GM19240 (cell line): ENCODE results near the gene FOXD3.
"Not testable (repeated sequence)": the region's sequence is repeated elsewhere in the genome, so short reads cannot be mapped to it uniquely, and the experiment has no call there.

Experiments
- DNase-seq: peaks from one replicate; pipeline ENCODE4 v3.0.0; 2011; ENCODE audit warnings: low spot score; ENCODE audit not compliant: insufficient read length

Gene FOXD3

DNA sequence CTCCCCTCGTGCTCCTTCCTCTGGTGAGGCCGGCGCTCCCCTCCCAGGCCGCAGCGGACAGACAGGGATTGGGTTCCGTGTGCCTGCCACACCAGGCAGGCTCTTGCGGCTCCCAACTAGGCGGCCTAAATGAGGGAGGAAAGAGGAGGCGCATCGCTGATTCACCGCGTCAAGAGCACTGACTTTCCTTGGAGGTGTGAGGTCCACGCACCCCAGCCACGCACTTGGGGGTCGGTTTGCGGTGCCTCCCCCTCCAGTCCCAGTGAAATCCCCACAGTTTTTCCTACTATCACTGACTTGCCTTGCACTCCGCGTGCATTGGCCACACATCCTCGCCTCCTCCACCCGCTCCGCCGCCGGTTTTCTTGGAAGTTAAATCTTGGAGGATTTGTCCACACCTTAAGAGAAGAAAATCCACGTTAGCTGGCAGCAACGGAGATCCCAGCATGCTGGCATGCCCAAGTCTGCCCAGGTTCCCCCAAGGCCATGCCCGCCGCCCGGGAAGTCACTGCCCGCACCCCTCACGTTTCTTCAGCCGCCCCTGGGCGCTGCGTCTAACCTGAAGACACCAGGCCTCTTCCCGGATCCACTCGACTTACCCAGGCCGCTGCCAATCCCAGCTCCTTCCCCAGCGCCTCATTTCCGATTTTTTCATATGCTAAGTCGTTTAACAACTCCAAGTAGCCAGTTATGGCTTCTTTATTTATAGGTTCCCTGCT is 1.1 kb upstream of the FOXD3 start:
- no peak for DNase-seq

DNA sequence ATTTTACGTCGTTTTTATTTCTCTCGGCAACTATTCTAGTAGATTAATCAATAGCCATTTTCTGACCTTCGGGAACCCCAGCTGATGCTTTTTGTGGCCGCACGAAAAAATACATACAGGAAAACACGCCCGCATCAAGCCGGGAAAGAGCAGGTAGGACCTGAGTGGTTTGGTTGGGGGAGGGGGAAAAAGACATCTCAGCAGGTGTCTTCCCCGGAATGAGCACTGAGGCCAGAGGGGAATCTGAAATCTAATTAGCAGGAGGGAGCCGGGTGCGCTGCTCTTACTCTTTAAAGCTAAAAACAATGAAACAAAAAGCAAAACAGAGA is 618 bp upstream of the FOXD3 start:
- DNase-seq: no peak

DNA sequence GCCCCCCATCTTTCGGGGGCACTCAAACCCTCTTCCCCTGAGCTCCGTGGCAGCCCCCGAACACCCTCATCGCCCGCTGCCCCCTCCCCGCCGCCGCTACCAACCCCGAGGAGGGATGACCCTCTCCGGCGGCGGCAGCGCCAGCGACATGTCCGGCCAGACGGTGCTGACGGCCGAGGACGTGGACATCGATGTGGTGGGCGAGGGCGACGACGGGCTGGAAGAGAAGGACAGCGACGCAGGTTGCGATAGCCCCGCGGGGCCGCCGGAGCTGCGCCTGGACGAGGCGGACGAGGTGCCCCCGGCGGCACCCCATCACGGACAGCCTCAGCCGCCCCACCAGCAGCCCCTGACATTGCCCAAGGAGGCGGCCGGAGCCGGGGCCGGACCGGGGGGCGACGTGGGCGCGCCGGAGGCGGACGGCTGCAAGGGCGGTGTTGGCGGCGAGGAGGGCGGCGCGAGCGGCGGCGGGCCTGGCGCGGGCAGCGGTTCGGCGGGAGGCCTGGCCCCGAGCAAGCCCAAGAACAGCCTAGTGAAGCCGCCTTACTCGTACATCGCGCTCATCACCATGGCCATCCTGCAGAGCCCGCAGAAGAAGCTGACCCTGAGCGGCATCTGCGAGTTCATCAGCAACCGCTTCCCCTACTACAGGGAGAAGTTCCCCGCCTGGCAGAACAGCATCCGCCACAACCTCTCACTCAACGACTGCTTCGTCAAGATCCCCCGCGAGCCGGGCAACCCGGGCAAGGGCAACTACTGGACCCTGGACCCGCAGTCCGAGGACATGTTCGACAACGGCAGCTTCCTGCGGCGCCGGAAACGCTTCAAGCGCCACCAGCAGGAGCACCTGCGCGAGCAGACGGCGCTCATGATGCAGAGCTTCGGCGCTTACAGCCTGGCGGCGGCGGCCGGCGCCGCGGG is 837 bp downstream of the FOXD3 start:
- no peak for DNase-seq

DNA sequence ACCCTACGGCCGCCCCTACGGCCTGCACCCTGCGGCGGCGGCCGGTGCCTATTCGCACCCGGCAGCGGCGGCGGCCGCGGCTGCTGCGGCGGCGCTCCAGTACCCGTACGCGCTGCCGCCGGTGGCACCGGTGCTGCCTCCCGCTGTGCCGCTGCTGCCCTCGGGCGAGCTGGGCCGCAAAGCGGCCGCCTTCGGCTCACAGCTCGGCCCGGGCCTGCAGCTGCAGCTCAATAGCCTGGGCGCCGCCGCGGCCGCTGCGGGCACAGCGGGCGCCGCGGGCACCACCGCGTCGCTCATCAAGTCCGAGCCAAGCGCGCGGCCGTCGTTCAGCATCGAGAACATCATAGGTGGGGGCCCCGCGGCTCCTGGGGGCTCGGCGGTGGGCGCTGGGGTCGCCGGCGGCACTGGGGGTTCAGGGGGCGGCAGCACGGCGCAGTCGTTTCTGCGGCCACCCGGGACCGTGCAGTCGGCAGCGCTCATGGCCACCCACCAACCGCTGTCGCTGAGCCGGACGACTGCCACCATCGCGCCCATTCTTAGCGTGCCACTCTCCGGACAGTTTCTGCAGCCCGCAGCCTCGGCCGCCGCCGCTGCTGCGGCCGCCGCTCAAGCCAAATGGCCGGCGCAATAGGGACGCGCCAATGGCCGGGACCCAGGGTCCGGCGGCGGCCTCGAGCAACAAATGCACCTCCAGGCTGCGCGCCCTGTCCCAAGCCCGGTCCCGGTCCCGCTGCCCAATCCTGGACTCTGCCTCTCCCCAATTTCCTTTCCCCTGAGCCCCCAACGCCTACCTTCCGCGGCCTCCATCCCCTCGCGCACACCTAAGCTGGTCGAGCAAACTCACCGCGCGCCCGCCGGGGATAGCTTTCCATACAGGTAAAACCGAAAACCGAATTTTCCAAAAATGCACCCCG is 1.8 kb downstream of the FOXD3 start:
- no peak for DNase-seq

DNA sequence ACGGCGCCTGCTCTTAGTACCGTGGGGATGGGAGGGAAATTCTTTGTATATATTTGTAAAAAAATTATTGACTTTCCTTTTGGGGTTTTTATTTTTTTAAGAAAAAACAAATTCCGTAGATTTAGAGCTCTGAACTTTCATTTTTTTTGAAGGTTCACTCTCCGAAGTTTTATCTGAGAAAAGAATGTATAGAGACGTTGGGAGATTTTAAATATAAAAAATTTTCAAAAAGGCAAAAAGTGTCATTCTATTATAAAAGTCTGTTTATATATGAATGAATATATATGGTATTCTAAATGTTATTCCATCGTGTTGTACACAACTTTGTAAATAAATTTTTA is 2.4 kb downstream of the FOXD3 start:
- no peak for DNase-seq

DNA sequence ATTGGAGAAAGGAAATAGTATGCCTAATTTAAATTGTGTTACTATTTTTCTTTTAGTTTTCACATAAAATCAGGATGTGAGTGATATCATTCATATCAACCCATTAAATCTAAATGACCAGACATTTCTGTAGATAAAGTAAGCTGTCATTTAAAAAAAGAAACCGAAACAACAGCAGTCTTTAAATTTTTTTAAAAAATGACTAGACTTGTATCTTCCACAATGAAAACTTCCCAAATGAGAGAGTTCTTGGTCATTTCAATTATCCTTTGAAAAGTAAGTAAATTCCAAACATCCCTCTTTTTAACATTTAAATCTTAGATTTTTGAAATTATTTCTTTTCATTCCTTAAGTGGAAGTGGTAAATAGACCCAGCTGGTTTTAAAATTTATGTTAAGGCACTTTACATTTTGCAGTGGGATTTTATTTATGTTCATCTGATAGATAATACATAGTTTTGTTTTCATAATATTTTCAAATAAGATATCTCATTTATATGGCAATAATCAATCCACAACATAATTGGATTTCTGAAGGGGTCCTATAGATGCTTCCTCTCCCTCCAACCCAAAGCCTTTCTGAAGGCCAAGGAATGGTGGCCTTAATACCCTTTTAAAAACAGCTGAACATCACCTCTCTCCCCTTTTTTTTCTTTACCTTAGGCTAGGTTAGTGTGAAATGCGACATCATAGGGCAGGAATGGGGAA is 3.1 kb downstream of the FOXD3 start:
- no peak for DNase-seq

DNA sequence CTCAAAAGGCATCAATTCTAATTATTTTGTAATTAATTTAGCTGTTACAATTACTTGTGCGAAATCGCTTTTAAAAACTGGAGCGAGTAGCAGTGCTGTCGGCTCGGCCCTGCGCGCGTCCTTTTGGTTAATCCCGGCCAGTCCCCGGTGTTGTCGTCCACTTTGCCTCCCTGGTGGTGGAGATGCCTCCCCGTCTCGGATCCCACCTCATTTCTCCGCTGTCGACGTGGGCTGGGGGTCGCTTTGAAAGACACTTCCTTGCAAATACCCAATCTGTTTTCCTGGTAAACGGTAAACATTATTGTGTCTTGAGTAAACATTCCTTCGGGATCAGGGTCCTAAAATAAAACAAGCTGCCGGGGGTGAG is 3.7 kb downstream of the FOXD3 start:
- DNase-seq: no peak

DNA sequence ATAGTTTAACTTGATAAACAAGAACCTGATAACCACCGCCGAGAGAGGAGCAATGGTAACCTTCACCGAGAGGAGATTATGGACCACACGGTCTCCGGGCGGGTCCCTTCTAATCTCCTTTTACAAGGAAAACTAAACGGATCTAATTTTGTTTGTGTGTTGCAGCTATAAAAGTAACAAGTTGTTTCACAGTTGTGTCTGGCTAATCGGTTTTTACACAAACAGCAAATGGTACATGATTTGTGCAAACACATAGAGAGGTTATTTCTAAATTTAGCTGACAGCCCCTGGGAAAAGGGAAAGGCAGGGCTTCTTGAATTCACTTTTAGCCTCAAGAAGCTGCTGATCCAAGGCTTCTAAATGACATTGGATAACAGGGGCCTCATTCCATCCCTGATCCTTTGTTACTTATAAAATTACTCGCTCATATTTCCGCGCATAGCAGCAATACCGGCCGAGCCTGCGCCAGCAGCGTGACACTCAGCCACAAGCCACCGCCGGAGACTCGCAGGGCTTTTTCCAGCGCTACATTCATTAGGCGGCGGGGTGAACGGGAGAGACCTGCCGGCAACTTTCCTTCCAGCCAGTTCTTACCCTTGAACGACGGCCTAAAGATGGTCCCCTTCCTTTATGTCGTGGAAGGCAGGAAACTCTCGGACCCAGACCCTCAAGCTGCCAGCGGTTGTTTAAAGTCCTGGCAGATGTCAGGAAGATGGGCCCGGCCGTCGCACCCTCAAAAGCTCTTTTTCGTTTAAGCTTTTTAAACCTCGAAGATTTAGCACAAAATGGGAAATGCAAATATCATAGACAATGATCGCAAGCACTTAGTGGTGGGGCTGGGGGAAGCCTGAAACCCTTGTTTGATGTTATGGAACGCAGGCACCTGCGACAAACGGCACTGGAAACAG is 4.4 kb downstream of the FOXD3 start:
- DNase-seq: no peak

DNA sequence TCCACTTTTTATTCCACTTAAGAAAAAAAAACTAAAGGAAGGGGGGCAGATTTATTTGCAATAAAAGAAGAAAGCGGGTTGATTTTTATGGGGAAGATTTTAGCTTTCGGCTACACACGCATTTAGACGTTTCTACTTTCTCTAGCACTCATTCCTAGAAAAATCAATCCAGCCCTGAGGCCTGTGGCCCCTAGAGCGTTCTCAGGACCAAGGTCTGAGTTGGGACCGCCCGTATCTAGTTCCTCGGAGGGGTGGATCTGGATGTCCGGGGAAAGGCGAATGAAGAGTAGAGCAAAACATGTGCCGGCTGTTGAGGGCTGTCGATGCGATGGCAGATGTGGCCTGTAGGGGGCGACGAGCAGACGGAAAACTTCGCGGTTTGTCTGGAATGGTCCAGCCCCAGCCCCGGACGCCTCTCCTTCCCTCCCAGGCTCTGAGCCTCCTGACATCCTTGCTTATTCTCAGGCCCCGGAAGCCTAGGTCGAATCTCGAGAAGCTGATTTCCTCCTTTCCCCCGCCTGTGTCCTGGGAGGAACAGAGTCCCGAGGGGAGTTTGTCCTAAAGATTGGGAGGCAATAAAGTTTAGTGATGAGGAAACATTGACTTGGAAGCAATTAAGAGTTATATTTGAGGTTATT is 5.2 kb downstream of the FOXD3 start:
- DNase-seq: no peak

DNA sequence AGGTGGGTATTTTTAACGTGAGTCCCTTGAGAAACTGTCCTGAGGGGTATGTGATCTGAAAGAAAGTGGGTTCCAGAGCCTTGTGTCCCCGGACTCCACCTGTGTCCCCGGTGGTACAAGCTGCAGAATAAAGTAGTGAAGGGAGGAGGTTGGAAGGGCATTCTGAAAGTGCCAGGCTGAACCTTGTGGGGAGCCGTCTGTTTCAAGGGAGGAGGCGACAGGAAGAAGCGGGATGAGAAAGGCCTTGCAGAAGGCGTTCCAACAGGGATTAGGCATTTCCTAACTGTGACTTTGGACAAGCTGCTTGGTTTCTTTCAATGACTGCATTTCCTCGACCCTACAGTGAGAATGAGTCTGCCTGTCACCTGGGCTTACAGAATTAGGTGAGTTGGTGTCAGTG is 5.8 kb downstream of the FOXD3 start:
- no peak for DNase-seq

DNA sequence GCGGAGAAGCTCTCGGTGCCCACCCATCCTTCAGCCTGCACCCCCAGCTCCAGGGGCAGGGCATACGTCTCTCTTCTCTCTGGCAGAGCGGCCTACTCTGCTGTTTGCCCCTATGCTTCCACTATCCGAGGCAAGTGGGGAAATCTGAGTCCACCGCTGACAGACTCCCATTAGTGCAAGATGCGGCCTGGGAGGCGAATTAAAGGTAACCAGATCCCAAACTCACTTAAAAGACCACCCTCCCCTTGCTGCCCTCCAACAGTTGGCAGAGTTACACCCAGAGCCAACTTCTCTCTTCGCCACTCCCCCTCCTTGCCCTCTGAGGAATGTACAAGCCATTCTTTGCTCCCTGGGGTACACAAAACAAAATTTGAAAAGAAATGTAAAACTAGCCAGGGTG is 6.4 kb downstream of the FOXD3 start:
- DNase-seq: no peak

DNA sequence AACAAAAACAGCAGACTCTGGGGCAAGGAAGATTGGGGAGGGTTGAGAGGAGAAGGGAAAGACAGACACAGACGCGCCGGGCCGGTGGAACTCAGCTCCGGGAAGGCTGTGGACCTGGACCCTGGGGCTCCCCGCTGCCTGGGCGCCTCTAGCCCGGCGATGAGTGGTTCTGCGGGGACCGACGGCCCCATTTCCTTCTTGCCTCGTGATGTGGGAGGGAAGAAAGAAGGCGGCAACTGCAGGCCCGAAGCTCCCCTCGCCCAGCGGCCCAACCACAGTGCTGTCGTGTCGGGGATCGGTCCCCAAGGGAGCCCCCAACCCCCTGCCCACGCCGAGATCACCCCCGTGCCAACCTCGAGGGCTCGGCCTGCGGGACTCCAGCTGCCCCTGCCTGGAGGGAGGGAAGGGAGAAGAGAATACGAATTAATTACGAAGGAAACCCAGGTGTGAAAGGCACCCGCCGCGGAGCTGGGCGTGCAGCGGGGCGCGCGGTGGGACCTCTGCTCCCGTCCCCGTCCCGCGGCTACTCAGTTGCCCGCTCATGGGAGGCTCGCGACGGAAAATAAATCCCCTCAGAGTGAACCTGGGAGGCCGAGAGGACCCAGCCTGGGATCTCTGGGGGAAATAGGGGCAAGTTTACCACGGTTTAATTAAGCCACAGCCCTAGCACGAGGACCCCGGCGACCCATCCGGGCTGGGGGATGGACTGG is 7.4 kb downstream of the FOXD3 start:
- DNase-seq: no peak

DNA sequence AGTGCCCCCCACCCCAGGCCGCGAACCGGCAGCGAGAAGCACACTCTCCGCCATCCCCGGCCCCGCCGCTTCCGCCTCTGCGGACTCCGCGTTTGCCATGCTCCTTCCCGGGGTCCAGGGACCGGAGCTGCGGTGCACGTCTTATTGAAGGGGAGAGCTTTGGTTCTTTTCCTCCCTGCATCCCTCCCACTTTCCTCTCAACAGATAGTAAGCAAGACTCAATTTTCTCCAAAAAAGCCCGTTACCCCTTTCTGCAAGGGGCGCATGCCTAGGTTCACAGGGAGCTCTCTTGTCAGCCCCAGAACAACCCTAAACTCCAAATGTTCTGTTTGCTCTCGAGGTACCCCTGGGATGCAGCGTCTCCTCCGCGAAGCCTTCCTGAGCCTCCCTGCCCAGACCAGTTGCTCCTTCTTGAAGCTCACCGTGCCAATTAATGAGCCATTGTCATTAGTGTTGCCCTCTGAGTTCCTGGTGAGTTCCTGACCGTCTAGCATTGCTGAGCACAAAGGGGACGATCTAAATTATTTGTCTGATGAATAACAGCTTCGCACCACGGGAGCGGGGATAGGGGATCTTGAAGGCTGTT is 8.1 kb downstream of the FOXD3 start:
- no peak for DNase-seq

DNA sequence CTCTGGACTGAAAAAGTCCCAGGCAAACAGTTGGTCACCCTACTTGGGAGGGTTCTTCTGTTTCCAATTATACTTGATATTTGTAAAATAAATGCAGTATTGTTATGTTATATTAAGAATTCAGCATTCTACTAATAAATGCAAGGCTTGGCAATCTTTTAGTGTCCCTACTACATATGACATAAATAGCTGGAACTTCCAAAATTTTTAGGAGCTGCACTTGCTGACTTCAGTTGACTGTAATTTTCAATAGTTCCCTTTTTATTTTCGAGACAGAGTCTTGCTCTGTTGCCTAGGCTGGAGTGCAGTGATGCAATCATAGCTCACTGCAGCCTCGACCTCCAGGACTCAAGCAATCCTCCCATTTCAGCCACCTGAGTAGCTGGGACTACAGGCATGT is 20.0 kb downstream of the FOXD3 start:
- DNase-seq: no peak

DNA sequence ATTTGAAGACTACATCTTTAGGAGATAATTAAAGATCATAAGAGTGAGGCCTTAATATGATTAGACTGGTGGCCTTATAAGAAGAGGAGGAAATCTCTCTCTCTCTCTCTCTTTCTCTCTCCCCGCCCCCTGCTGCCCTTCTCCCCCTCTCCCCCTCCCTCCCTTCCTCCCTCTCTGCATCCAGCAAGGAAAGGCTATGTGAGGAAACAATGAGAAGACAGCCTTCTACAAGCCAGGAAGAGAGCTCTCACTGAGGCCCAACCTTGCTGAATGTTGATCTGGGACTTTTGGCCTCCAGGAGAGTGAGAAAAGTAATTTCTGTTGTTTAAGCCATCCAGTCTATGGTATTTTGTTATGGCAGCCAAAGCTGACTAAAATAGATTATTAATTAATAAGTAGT is 21.6 kb downstream of the FOXD3 start:
- no peak for DNase-seq

DNA sequence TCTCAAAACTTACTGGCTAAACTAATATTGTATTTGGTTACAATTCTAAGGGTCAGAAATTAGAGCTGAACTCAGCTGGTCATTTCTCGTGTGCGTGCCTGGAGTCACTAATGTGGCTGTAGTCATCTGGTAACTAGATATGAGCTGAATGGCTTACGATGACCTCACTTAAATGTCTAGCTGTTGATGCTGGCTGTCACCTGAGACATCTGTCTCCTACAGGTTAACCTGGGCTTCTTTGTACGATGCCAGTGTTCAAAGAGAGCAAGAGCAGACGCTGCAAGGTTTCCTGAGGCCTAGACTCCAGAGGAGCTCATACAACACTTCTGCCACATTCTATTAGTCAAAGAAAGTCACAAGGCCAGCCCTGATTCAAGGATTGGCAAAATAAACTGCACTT is 28.0 kb downstream of the FOXD3 start:
- no peak for DNase-seq

DNA sequence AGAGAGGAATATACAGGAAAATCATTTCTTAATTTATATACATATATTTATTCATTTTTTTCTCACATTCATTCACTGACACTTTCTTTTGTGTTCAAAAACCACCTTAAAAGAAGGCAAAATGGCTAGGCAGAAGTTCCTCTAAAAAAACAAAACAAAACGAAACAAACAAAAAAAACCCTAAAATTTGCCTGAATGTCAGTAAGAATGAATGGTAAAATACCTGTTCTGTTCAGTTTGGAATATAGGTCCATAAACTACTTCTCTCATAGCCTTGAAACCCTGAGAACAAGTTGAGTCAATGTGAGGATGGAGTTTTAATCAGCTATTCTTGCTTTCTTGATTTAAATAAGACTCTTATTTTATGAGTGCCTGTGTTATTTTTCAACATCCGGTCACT is 30.4 kb downstream of the FOXD3 start:
- DNase-seq: no peak

DNA sequence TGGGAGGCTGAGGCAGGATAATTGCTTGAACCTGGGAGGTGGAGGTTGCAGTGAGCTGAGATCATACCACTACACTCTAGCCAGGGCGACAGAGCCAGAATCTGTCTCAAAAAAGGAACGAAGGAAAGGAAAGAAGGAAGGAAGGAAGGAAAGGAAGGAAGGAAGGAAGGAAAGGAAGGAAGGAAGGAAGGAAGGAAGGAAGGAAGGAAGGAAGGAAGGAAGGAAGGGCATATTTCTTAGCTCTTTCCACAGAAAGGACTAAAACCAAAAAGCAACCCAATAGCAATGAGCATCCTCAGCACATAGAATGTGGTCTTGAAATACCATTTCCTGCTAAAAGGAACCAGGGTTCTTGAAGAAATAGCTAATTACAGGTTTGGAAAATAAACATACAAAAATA is 33.9 kb downstream of the FOXD3 start:
- DNase-seq: not testable (repeated sequence)

DNA sequence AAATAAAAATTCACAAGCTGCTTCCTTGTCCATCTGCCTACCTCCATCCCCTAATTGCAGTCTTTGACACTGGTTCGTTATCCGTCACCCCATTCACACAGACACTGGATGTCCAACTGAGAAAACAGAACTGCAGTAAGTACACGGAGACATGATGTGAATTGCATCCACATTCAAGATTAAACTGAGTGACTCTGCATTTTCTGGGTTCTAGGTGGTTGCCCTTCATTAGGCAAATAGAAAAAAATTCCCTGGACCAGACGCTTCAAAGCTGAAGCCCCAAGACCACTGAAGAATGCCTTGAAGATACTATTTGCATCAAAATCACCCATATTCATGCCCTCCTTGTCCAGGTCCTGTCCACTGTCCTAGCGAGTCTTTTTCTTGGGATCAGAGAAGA is 37.2 kb downstream of the FOXD3 start:
- no peak for DNase-seq
